KMS-11 (cell line): Measurements from ENCODE around the gene PIGO.

Experiments
- H2AFZ ChIP-seq: fragments of 200-600 bp; sonication (generic); 2 replicates; pipeline ENCODE4 v1.6.1; 2016; ENCODE audit warnings: antibody characterized with exemption, mixed run types, low read depth
- H3K27ac ChIP-seq: fragments of 200-600 bp; sonication (generic); 2 replicates; pipeline ENCODE4 v1.6.1; 2016; ENCODE audit warnings: mild to moderate bottlenecking, mixed run types
- H3K27me3 ChIP-seq: fragments of 200-600 bp; sonication (generic); 2 replicates; pipeline ENCODE4 v1.6.1; 2017; ENCODE audit warnings: mild to moderate bottlenecking, low read depth, mixed run types, moderate library complexity; ENCODE audit not compliant: insufficient read depth
- H3K36me3 ChIP-seq: fragments of 200-600 bp; sonication (generic); 2 replicates; pipeline ENCODE4 v1.6.1; 2017; ENCODE audit warnings: mild to moderate bottlenecking, mixed run types; ENCODE audit not compliant: insufficient read depth
- H3K4me1 ChIP-seq: fragments of 200-600 bp; sonication (generic); 2 replicates; pipeline ENCODE4 v1.6.1; 2016; ENCODE audit warnings: mild to moderate bottlenecking, low read depth, mixed run types; ENCODE audit not compliant: poor library complexity, severe bottlenecking
- H3K4me2 ChIP-seq: fragments of 200-600 bp; sonication (generic); 2 replicates; pipeline ENCODE4 v1.7.0; 2016; ENCODE audit warnings: mild to moderate bottlenecking, mixed run types
- H3K4me3 ChIP-seq: fragments of 200-600 bp; sonication (generic); IDR thresholded peaks from 2 replicates; pipeline ENCODE4 v1.6.1; 2017; ENCODE audit warnings: low read depth, low read length, mixed read lengths; ENCODE audit not compliant: insufficient read depth
- H3K79me2 ChIP-seq: fragments of 200-600 bp; sonication (generic); 2 replicates; pipeline ENCODE4 v1.6.1; 2016; ENCODE audit warnings: low read depth, mixed run types; ENCODE audit not compliant: insufficient read depth
- H3K9ac ChIP-seq: fragments of 200-600 bp; sonication (generic); 2 replicates; pipeline ENCODE4 v1.6.1; 2016; ENCODE audit warnings: mild to moderate bottlenecking, mixed run types
- H4K20me1 ChIP-seq: fragments of 200-600 bp; sonication (generic); 2 replicates; pipeline ENCODE4 v1.6.1; 2016; ENCODE audit warnings: mild to moderate bottlenecking, mixed run types; ENCODE audit not compliant: insufficient read depth
- CTCF ChIP-seq: fragments of 200-600 bp; sonication (generic); conservative IDR thresholded peaks from 2 replicates; pipeline ENCODE4 v1.6.1; 2017; ENCODE audit warnings: low read depth, mild to moderate bottlenecking, antibody characterized with exemption, low read length, moderate library complexity, mixed read lengths

PIGO gene

DNA sequence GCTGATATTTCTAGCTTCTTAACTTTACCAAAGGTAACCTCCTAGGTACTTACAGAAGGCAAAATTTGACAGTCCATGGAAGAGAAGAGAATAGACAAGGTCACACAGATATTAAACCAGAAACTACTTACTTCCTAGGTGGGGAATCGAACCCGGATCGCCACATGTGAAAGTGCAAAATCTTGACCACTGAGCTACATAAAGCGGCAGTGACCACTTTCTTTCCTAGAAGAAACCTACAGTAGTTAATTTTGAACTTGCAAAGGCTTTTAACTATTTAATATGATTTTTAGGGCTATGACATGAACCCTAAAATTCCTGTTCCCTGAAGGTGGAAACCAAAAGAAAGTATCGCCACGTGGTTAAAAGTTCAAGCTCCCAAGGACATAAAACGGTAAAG, 39.6 kb upstream of the PIGO start:
- Histone ChIP-seq H3K27me3 (no peaks in the 10 kb centered on the region), H3K36me3 (no peaks in the 10 kb centered on the region), H3K4me1 (peaks cover 15% of the 10 kb centered on the region), H4K20me1 (no peaks in the 10 kb centered on the region), H2AFZ (no peak overlapping the region), H3K4me2 (no peak overlapping the region), H3K4me3 (no peak overlapping the region), H3K79me2 (no peaks in the 10 kb centered on the region), H3K27ac (no peak overlapping the region), H3K9ac (no peak overlapping the region)
- TF ChIP-seq CTCF = no peak

GRCh38 chr9:35134920-35135319, 38.5 kb upstream of the PIGO start:
- no peak overlapping the region for H3K9ac ChIP-seq
- no peaks in the 10 kb centered on the region for H4K20me1 ChIP-seq
- no peak for TF ChIP-seq CTCF
- no peaks in the 10 kb centered on the region for H3K79me2 ChIP-seq
- H3K27me3 ChIP-seq = no peaks in the 10 kb centered on the region
- no peak overlapping the region for H3K4me2 ChIP-seq
- H3K36me3 ChIP-seq = no peaks in the 10 kb centered on the region
- no peak overlapping the region for H3K4me3 ChIP-seq
- H3K27ac ChIP-seq = no peak overlapping the region
- H2AFZ ChIP-seq = no peak overlapping the region
- peaks cover 15% of the 10 kb centered on the region for H3K4me1 ChIP-seq

- Histone ChIP-seq H3K9ac (no peak overlapping the region; the same call in 1 of the 2 replicates), H3K79me2 (no peaks in the 10 kb centered on the region), H3K27ac (peak overlapping the region; percentile 53; the same call in 1 of the 2 replicates), H3K4me3 (no peak overlapping the region), H3K36me3 (no peaks in the 10 kb centered on the region), H4K20me1 (no peaks in the 10 kb centered on the region), H3K4me2 (peak overlapping the region; percentile 96), H2AFZ (peak overlapping the region; percentile 94), H3K4me1 (peaks cover 37% of the 10 kb centered on the region), H3K27me3 (no peaks in the 10 kb centered on the region)
- peak; percentile 86 for TF ChIP-seq CTCF
These were observed 20.6 kb upstream of the PIGO start for GRCh38 chr9:35116898-35117551.

GRCh38 chr9:35116539-35116897, 20.1 kb upstream of the PIGO start:
- peaks cover 40% of the 10 kb centered on the region for H3K4me1 ChIP-seq

More at GRCh38 chr9:35116539-35116897, 20.1 kb upstream of the PIGO start:
- no peaks in the 10 kb centered on the region for H4K20me1 ChIP-seq
- TF ChIP-seq CTCF = no peak
- no peaks in the 10 kb centered on the region for H3K79me2 ChIP-seq
- H3K27ac ChIP-seq = peak overlapping the region; percentile 53; the same call in 1 of the 2 replicates
- H3K9ac ChIP-seq = peak overlapping the region; percentile 21; the same call in 1 of the 2 replicates
- H3K4me3 ChIP-seq = no peak overlapping the region
- H3K27me3 ChIP-seq = no peaks in the 10 kb centered on the region
- H3K4me2 ChIP-seq = peak overlapping the region; percentile 96
- no peaks in the 10 kb centered on the region for H3K36me3 ChIP-seq
- peak overlapping the region; percentile 94 for H2AFZ ChIP-seq
